GM21528 (cell line): ENCODE data around the gene SIGLEC9.

Experiments
- ATAC-seq: cut with Tn5 transposase; IDR thresholded peaks from one replicate; pipeline ENCODE4 v1.9.1; 2021; ENCODE audit warnings: mild to moderate bottlenecking, moderate library complexity; ENCODE audit not compliant: unreplicated experiment, low FRiP score

Gene SIGLEC9

DNA sequence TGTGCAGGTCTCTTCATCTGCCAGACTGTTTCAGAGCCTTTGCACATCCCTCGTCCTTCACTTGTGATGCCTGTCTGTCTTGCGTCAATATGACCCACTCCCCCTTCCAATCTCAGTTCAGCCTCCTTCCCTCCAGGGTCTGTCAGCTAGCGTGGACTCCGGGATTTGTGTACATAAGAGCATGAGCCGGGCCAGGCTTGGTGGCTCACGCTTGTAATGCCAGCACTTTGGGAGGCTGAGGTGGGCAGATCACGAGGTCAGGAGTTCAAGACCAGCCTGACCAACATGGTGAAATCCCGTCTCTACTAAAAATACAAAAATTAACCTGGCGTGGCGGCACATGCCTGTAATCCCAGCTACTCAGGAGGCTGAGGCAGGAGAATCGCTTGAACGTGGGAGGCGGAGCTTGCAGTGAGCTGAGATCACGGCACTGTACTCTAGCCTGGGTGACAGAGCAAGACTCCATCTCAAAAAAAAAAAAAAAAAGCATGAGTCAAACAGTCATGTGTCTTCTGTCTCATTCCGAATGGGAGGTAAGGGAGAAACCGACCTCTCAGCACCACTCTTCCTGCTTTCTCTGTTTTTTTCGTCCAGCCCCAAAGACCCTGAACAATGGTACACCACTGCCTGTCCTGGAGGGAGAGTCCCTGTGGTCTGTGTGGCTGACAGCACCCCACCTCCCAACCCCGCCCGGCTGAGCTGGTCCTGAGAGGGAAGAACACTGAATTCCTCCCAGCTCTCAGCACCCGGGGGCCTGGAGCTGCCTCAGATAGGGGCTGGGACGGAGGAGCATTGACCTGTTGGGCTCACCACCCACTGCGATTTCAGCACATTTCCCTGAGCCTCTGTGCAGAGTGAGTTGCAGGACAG, 2.4 kb upstream of the SIGLEC9 start:
- ATAC-seq: no peak

DNA sequence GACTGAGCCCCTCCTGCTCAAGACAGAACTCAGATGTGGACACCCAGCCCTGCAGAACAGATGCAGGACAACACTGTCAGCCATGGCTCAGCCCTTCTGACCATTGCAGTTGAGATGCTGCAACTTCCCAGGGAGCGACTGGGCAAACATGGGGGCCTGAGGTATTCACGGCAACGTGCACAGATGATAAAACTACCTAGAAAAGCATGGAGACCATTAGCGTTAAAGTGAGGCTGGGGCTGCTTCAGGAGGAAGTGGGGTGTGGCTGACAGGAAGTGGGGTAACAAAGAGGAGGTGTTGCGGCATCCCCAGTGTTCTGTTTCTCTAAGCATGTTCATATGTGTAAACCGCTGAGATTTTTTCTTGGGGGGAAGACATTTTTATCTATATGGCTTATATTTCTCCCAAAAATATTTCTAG, 1.3 kb upstream of the SIGLEC9 start:
- ATAC-seq: no peak

DNA sequence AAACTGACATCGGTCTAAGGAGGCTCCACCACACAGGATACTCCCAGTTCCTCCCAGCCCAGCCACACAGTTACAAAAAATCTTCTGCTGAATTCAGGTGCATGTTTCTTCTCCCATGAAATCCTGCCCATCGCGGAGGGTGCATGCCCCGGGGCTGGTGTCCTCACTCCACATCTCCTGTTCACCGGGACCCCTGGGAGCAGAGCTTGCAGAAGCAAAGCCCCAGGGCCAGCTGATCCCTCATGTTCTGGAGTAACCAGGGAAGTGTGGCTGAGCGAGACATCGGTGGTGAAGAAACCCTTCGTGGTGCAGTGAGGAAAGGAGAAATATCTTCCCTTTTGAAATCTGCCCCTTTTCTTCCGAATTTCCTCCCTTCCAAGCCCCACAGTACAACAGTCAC, 904 bp upstream of the SIGLEC9 start:
- no peak for ATAC-seq

DNA sequence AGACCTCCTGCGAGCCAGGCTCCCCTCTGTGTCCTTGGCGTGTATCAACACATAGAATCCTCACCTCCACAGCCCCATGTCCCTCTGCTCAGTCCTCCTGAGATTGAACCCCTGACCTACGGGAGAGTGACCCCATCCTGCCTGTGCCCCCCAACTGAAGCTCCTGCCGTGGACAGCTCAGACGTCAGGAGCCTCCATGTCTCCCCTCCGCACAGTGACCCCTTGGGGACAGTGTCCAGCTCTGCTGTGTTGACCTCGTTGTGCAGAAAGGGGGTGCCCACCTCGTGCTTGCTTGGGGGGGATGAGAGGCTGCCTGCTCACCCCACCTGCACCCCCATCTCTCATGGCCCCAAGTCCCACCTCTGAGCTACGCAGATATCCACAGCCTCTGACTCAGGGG, 490 bp upstream of the SIGLEC9 start:
- no peak for ATAC-seq

DNA sequence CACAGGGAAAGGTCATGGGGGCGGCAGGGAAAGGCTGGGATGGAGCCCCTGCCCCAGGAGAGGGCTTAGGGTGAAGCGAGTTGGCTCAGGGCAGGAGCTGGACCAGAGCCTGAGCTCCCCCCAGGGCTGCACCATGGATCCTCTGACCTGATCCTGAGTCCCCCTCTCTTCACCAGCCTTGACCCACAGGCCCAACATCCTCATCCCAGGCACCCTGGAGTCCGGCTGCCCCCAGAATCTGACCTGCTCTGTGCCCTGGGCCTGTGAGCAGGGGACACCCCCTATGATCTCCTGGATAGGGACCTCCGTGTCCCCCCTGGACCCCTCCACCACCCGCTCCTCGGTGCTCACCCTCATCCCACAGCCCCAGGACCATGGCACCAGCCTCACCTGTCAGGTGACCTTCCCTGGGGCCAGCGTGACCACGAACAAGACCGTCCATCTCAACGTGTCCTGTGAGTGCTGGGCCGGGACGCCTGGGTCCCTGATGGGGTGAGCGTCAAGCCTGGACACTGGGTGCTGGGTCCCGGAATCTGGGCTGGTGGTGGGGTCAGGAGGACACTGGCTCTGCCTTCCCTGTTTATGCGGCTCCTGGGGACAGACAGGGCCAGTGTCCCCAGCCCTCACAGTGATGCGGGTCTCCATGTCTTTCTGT, 842 bp downstream of the SIGLEC9 start:
- ATAC-seq: no peak

DNA sequence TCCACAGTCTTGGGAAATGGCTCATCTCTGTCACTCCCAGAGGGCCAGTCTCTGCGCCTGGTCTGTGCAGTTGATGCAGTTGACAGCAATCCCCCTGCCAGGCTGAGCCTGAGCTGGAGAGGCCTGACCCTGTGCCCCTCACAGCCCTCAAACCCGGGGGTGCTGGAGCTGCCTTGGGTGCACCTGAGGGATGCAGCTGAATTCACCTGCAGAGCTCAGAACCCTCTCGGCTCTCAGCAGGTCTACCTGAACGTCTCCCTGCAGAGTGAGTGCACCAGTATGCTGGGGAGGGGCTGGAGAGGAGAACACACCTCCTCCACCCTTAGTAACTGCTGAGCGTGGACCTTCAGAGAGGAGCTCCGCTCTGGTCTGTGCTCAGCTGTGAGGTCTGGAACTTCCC, 2.3 kb downstream of the SIGLEC9 start:
- no peak for ATAC-seq

DNA sequence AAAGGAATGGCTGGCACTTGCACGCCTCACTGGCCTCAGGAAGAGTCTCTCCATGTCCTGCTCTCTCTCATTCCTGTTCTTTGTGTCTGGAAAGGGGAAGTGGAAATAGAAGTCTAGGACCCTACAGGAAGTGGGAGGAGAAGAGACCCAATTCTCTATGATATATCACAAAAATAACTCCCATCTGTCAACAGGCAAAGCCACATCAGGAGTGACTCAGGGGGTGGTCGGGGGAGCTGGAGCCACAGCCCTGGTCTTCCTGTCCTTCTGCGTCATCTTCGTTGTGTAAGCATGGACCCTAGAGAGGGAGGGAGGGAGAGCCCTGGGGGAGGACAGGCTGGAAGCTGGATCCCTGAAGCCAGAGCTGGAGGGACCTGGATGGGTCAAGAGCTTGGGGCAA, 3.0 kb downstream of the SIGLEC9 start:
- ATAC-seq: no peak

DNA sequence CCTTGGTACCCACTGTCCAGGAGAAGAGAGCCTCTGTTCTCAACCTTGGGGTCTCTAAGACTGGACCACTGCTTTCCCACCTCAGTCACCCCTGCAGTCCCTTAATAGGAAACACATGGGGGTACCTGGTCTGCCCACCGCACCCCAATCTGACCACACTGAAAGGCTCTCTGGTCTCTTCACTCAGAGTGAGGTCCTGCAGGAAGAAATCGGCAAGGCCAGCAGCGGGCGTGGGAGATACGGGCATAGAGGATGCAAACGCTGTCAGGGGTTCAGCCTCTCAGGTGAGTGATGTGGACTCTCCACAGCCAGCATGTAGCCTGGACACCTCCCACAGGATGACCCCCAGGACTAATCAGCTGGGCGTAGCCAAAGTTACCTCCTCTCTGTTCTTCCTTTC, 3.5 kb downstream of the SIGLEC9 start:
- no peak for ATAC-seq

DNA sequence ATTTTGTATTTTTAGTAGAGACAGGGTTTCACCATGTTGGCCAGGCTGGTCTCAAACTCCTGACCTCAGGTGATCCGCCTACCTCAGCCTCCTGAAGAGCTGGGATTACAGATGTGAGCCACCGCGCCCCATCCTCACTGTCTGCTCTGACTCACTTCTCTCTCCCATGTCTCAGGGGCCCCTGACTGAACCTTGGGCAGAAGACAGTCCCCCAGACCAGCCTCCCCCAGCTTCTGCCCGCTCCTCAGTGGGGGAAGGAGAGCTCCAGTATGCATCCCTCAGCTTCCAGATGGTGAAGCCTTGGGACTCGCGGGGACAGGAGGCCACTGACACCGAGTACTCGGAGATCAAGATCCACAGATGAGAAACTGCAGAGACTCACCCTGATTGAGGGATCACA, 5.0 kb downstream of the SIGLEC9 start:
- no peak for ATAC-seq

DNA sequence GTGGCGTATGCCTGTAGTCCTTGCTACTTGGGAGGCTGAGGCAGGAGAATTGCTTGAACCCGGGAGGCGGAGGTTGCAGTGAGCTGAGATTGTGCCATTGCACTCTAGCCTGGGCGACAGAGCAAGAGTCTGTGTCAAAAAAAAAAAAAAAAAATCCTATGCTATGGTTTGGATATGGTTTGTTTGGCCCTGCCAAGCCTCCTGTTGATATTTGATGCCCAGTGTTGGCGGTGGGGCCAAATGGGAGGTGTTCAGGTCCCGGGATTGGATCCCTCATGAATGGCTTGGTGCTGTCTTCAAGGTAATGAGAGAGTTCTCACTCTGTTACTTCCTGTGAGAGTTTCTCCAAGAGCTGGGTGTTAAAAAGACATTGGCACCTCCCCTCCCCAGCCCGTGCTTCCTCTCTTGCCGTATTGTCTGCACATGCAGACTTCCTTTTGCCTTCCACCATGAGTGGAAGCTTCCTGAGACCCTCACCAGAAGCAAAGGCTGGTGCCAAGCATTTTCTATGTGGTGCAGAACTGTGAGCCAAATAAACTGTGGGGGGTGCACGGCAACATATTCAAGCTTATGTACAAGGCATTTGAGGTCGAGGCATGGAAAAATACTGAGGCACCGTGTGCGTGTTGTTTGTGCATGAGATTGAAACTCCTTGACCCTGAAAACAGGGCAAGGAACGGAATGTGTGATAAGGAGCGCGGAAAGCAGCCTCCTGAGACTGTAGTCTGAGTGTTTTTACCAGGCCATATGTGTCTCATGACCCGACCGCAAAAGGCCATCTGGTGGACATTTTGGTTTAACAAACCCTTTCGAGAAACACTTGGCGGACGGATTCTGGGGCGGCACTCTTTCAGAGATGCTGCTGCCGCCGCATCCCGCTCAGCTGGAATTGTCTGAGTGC, 7.3 kb downstream of the SIGLEC9 start:
- no peak for ATAC-seq

DNA sequence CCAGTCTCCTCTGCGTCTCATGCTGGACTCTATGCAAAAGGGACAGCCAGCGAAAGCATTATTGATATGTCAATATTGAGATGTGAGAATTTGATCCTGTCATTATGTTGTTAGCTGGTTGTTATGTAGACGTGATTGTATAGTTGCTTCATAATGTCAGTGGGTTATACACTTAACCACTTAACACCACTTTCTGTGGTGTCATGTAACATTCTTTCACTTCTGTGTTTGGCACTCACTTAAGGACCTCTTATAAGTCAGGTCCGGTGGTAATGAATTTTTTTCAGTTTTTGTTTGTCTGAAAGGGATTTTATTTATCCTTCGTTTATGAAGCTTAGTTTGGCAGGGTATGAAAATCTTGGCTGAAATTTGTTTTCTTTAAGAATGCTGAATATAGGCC, 10.3 kb downstream of the SIGLEC9 start:
- ATAC-seq: no peak

DNA sequence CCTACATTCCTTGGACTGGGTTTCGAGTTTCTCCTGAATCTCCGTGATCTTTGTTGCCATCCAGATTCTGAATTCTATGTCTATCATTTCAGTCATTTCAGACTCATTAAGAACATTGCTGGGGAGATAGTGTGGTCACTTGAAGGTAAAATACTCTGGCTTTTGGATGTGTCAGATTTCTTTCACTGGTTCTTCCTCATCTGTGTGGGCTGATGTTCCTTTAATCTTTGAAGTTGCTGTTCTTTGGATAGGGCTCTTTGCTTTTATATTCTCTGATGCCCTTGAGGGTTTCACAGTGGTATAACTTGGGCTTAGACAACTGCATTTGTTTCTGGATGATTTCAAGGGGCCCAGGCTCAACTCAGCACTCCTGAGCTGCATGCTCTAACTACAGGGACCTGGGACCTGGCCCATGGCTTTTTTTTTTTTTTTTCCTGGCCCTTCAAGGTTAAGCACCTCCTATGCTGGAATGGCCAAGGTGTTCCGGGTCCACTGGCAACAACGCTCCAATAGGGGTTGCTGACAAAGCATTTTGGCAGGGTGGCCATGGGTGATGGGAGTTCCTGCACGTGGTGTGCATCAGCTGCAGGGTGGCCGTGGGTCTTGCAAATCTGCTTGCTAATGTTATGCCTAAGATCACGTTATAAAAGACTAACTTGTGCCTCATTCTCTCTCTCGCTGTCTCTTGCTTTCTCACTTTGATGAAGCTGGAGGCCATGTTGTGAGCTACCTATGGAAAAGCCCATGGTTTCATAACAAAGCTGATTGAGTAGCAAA, 11.5 kb downstream of the SIGLEC9 start:
- no peak for ATAC-seq

DNA sequence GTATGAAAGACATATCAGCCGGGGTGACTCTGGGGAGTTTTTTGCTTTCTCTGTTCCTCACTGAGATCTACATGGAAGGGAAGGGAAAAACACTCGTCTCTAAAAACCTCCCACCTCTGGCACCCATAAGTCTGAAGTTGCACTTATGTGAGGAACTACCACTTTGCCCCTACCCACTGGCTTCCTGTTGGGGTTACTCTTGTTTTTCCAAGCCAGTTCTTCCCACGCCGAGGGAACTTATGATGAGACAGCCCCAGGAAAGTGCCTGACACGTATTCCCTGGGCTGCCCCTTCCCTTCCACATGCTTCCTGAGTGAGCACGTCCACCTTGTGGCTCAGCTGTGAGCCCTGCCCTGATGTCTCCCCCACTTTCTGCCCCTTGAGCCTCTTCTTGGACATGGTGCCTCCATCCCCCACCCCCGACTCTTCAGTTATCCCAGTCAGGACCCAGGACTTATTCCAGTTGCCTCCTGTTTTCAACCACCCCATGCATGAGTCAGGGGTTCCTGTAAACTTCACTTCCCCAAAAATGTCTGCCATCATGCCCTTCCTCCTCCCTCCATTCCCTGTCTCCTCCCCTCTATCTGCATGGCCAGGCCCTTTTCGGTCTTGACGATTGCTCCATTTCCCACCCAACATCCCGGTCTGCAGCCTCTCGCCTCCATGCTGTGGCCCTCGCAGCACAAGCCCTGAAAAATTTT, 12.3 kb downstream of the SIGLEC9 start:
- no peak for ATAC-seq

DNA sequence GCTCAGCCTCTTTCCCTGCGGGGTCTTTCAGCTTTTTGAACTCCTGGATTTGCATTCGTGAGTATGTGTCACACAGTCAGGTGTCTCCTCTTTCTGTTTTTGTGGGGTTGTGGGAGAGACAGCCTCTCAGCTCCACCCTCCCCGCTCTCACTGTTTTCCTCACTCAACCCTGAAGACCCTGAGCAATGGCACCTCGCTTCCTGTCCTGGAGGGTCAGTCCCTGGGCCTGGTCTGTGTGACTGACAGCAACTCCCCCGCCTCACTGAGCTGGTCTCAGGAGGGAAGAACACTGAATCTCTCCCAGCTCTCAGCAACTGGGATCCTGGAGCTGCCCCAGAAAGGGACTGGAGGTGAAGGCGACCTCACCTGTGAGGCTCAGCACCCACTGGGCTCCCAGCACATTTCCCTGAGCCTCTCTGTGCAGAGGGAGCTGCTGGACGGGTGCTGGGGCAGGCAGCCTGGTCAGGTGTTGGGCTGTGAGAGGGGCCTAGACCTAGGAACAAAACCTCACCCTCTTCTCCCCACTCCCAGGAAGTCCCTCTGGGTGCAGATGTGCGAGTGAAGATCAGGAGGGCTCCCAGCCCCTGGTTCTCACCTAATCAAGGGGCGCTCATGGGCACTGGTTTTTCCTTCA, 13.2 kb downstream of the SIGLEC9 start:
- no peak for ATAC-seq

DNA sequence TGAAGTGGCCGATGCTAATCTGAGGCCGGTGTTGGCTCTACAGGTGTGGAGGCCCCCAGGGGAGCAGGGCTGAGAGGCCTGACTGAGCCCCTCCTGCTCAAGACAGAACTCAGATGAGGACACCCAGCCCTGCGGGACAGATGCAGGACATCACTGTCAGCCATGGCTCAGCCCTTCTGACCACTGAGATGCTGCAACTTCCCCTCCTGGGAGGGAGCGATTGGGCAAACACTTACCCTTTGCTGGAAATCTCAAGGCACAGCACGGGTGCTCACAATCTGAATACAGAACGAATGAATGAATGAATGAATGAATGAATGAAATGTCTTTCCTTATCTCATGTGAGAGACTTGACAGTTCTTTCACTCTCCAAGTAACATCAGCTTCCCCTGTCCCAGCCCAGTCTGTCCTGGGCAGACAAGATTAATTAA, 13.9 kb downstream of the SIGLEC9 start:
- no peak for ATAC-seq

DNA sequence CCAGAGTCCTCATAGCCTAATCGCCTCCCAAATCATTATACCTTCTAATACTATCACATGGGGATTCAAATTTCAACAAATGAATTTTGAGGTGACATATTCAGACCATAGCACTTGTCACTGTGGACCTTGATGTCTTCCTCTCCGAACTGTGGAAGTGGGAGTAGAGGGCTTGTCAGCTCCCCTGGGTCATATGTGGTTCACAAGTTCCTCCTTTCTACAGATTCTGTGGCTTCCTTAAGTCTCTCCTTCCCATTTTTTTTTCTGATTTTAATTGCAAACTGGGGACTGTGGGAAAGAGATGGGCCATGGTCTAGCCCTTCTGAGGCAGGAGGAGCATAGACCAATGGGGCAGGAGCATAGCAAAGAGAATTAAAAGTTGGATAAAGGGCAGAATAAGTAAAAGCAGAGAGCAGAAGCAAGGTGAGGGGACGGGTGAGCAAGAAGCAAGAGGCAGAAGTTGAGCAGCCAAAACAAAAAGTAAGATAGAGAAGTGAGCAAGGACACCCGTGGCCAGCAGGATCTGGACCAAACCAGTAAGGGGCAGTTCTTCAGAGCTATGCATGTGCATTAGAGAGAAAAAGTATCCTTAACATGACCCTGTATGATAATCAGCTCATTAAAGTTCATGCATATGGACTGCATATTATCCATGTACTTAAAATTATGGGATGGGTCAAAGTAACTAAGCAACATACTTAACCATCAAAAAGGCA, 14.8 kb downstream of the SIGLEC9 start:
- ATAC-seq: no peak

DNA sequence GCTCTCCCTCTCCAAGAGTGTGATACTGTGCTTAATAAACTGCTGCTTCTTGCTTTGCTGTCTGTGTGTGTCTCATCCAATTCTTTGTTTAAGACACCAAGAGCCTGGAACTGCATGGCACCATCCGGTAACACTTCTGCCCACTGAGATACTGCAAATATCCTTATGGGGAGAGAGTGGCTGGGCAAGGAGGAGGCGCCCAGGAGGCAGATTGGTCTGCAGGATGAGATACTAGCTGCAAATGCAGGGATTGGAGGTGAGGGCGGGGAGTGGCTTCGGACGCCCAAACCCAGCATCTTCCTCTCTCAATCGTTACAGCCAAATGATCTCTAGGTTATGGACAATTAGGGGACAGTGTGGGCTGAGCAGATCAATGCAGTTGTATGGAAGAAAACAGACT, 15.7 kb downstream of the SIGLEC9 start:
- no peak for ATAC-seq

DNA sequence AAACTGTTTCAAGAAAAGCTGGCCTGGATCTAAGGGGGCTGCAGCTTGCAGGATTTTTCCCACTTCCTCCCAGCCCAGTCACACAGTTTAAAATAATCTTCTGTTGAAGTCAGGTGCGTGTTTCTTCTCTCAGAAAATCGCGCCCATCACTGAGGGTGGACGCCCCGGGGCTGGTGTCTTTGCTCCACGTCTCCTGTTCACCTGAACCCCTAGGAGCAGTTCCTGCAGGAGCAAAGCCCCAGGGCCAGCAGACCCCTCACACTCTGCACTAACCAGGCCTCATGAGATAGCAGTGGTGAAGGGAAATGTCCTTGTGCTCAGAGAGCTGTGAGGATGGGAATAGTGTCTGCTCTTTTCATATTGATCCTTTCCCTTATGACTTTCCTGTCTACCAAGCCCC, 16.5 kb downstream of the SIGLEC9 start:
- no peak for ATAC-seq

DNA sequence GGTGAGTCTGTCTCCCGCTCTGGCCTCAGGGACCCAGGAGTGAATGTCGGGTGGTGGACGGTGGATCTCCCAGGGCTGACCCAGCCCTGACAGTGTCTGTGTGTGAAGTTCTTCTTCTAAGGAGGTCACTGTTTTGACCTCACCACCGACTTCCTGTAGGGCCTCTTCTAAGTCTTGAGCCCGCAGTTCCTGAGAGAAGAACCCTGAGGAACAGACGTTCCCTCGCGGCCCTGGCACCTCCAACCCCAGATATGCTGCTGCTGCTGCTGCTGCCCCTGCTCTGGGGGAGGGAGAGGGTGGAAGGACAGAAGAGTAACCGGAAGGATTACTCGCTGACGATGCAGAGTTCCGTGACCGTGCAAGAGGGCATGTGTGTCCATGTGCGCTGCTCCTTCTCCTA, 17.4 kb downstream of the SIGLEC9 start, which contains the start of gene SIGLEC7:
SIGLEC7 (plus strand) TSS at position 183 of the 400 bp plus-strand sequence; CDS start at position 252, 69 bp downstream.
- ATAC-seq: no peak
